ENCODE results near the gene ACBD4.

DNA sequence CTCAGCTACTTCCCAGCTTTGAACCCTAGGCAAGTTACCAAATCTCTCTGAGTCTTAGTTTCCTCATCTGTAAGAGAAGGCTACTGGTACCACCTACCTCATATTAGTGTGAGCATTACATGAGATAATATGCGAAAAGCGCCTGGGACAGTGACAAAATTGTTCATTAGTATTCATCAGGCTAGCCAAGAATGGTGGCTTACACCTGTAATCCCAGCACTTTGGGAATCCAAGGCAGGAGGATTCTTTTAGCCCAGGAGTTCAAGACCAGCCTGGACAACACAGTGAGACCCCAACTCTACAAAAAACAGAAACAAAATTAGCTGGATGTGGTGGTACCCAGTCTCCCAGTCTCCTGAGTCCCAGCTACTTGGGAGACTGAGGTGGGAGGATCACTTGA lies 6.5 kb upstream of the ACBD4 start:
- TF ChIP-seq, protein P1, sequence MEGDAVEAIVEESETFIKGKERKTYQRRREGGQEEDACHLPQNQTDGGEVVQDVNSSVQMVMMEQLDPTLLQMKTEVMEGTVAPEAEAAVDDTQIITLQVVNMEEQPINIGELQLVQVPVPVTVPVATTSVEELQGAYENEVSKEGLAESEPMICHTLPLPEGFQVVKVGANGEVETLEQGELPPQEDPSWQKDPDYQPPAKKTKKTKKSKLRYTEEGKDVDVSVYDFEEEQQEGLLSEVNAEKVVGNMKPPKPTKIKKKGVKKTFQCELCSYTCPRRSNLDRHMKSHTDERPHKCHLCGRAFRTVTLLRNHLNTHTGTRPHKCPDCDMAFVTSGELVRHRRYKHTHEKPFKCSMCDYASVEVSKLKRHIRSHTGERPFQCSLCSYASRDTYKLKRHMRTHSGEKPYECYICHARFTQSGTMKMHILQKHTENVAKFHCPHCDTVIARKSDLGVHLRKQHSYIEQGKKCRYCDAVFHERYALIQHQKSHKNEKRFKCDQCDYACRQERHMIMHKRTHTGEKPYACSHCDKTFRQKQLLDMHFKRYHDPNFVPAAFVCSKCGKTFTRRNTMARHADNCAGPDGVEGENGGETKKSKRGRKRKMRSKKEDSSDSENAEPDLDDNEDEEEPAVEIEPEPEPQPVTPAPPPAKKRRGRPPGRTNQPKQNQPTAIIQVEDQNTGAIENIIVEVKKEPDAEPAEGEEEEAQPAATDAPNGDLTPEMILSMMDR (IDR thresholded peaks at IDR 0.05) = no peak
- TF ChIP-seq POLR2AphosphoS5 (IDR thresholded peaks at IDR 0.05) = no peak
- no peak for TF ChIP-seq POLR2A (IDR thresholded peaks at IDR 0.05)

Measured in transverse colon (tissue), 4 donors.